Astrocyte of the cerebellum (primary cell): ENCODE measurements around the gene LHPP.
"Not testable (repeated sequence)": the region's sequence is repeated elsewhere in the genome, so short reads cannot be mapped to it uniquely, and the experiment has no call there.

Source experiments
- DNase-seq: peaks from one replicate; pipeline ENCODE4 v3.0.0-alpha.2; 2011; ENCODE audit warnings: low read depth
- H3K4me3 ChIP-seq: 2 replicates; pipeline ENCODE4 v1.5.1; 2011; ENCODE audit warnings: mild to moderate bottlenecking, low read depth, low read length, moderate library complexity
- in situ Hi-C: cut with HindIII; loops from 2 replicates; pipeline ENCODE4 v1.10.0; 2017; ENCODE audit warnings: low sequenced_read_pairs
- TF ChIP-seq, protein P1 (sequence below): IDR thresholded peaks from 2 replicates; pipeline ENCODE4 v1.5.1; 2012; ENCODE audit warnings: low read length, low read depth, moderate library complexity, mild to moderate bottlenecking; ENCODE audit errors: missing control alignments

Gene LHPP

DNA sequence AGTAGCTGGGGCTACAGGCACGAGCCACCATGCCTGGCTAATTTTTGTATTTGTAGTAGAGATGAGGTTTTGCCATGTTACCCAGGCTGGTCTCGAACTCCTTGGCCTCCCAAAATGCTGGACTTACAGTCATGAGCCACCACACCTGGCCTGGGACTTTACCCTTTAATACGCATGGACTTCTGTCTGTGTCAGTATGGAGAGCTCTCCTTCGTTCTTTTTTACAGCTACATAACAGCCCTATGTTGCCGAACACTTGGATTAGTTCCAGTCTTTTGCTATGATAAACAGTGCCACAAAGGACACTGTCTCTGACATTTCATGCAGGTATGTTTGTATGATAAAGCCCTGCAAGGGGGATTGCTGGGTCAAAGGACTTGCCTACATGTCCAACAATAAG, 32.0 kb upstream of the LHPP start:
- no peak overlapping the region for H3K4me3 ChIP-seq
- DNase-seq = no peak
- TF ChIP-seq, protein P1, sequence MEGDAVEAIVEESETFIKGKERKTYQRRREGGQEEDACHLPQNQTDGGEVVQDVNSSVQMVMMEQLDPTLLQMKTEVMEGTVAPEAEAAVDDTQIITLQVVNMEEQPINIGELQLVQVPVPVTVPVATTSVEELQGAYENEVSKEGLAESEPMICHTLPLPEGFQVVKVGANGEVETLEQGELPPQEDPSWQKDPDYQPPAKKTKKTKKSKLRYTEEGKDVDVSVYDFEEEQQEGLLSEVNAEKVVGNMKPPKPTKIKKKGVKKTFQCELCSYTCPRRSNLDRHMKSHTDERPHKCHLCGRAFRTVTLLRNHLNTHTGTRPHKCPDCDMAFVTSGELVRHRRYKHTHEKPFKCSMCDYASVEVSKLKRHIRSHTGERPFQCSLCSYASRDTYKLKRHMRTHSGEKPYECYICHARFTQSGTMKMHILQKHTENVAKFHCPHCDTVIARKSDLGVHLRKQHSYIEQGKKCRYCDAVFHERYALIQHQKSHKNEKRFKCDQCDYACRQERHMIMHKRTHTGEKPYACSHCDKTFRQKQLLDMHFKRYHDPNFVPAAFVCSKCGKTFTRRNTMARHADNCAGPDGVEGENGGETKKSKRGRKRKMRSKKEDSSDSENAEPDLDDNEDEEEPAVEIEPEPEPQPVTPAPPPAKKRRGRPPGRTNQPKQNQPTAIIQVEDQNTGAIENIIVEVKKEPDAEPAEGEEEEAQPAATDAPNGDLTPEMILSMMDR = no peak
- in situ Hi-C loops = no loop called here

DNA sequence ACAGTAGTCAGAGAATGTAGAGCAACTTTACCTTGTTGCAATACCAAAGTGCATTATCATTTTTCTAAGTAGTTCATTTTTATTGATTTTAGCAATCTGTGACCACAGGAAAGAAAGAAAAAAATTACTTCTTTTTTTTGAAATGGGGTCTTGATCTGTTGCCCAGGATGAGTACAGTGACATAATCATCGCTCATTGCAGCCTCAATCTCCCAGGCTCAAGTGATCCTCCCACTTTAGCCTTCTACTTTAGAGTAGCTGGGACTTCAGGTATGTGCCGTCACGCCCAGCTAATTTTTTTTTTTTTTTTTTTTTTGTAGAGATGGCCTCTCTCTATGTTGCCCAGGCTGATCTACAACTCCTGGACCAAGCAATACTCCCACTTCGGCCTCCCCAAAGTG, 31.5 kb upstream of the LHPP start:
- in situ Hi-C loops = no loop called here
- TF ChIP-seq, protein P1 = no peak
- H3K4me3 ChIP-seq = no peak overlapping the region
- no peak for DNase-seq

DNA sequence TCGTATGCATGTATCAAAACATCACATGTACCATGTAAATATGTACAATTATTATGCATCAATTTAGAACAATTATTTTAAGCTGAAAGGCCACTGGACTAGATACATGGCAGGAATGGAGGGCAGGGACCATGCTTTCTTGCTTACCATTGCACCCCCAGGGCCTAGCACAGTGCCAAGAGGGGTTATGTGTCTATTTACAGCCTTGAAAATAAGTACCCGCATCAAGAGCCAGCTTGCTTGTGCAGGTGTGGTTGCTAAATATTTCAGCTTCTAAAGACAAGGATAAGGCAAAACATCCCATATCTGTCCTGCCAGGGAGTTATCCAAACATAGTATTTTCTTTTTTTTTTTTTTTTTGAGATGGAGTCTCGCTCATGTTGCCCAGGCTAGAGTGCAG, 28.2 kb upstream of the LHPP start:
- in situ Hi-C loops = no loop called here
- H3K4me3 ChIP-seq = no peak overlapping the region
- TF ChIP-seq, protein P1 = no peak
- DNase-seq = no peak

DNA sequence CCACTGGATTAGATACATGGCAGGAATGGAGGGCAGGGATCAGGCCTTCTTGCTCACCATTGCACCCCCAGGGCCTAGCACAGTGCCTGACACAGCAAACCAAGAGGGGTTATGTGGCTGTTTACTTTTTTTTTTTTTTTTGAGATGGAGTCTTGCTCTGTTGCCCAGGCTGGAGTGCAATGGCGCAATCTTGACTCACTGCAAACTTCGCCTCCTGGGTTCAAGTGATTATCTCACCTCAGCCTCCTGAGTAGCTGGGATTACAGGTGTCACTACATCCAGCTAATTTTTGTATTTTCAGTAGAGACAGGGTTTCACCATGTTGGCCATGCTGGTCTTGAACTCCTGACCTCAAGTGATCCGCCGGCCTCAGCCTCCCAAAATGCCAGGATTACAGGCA, 25.9 kb upstream of the LHPP start:
- H3K4me3 ChIP-seq, DNase-seq, in situ Hi-C loops: not testable (repeated sequence)

DNA sequence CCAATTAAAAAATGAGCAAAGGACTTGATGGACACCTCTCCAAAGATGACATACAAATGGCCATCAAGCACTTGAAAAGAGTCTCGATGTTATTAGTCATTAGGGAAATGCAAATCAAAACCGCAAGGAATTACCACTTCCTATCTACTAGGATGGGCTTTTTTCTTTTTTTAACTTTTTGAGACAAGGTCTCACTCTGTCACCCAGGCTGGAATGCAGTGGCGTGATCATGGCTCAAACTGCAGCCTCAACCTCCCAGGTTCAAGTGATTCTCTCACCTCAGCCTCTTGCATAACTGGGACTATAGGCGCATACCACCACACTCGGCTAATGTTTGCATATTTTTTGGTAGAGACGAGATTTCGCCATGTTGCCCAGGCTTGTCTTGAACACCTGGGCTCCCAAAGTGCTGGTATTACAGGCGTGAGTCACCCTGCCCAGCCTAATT, 25.4 kb upstream of the LHPP start:
- in situ Hi-C loops = no loop called here

DNA sequence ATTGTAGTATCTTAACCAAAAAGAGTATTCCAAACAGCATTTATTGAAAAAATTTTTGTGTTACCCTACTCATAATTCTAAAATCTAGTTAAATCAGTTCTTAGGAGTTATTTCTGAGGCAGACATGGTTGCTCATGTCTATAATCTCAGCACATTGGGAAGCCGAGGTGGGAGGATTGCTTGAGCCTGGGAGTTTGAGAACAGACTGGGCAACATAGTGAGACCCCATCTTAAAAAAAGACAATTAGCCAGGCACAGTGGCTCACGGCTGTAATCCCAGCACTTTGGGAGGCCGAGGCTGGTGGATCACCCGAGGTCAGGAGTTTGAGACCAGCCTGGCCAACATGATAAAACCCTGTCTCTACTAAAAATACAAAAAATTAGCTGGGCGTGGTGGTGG, 19.9 kb upstream of the LHPP start:
- H3K4me3 ChIP-seq, DNase-seq, in situ Hi-C loops: not testable (repeated sequence)

More for the DNA sequence above, 25.4 kb upstream of the LHPP start:
- H3K4me3 ChIP-seq = no peak overlapping the region
- no peak for DNase-seq
- TF ChIP-seq, protein P1 = no peak

DNA sequence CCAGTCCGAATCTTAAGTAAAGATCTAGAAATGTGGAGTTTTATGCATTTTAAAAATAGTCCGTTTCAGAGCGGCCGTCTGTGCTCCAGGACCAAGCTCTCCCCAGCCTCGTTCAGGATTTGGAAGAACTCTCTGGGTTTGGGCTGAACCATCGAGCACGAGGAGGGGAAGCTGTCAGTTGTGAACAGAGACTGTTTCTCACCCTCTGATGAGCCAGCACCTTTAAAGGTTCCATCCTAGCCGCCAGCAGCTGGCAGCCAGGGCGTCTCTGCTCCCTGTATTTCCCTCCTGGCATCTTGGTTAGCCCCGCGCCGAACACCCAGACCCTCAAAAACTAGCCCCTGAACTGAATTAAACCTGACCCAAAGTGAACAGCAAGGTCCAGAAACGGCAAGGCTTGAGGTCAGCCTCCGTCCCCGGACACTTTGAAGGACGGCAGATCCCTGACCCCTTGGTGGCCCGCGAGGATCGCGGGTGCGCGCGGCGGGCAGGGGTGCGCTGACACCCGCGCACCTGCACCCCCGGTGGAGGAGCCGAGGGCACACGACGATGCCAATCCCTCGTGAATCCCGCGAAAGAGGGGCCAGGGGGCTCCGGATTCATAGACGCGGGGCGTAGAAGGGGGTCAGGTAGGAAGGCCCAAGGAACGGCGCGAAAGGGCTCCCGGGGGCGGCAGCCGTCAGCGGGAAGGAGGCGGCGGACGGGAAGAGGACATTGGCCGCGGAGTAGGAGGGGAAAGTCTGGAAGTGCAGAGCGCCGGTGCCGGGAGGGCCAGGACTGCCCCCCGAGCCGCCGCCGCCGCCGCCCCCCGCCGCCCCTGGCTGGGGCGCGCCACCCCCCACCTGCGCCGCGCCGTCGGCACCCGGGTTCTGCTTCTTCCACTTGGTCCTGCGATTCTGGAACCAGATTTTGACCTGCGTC, 14.5 kb upstream of the LHPP start:
- H3K4me3 ChIP-seq = no peak overlapping the region
- DNase-seq = no peak
- in situ Hi-C loops = no loop called here

More for the DNA sequence above, 14.5 kb upstream of the LHPP start:
- TF ChIP-seq, protein P1 = no peak
